Activated T-cell treated with anti-CD3 and anti-CD28 coated beads, Interleukin-2, amount 50 U/mL, for 72 hours (primary cell): Measurements from ENCODE around the gene TMEM161A. TPM values are rescaled to one million over a fixed set of nuclear protein-coding genes. Genes with fewer than 3 reads are reported as not detected.
"Not testable (repeated sequence)": the region's sequence is repeated elsewhere in the genome, so short reads cannot be mapped to it uniquely, and the experiment has no call there.

Source experiments
- ATAC-seq, 2 donors: fragments of 150-1000 bp; cut with Tn5 transposase; replicated peaks in 1 of 2; 2 replicates each; pipeline ENCODE4 v1.10.0; 2021; ENCODE audit warnings: moderate library complexity in 2 of 2, mild to moderate bottlenecking in 1 of 2
- DNase-seq, 2 donors: peaks; one replicate each; pipeline ENCODE4 v3.0.0; 2021 to 2022; ENCODE audit warnings: mixed read lengths in 1 of 2
- H3K27ac Mint-ChIP-seq: one replicate; pipeline ENCODE4 v1.8.0; 2022; ENCODE audit warnings: mild to moderate bottlenecking, moderate library complexity, mixed read lengths
- H3K27me3 Mint-ChIP-seq: one replicate; pipeline ENCODE4 v1.8.0; 2022; ENCODE audit warnings: low read depth, mixed read lengths
- H3K36me3 Mint-ChIP-seq, 2 donors: one replicate each; pipeline ENCODE4 v1.8.0; 2022; ENCODE audit warnings: mixed read lengths in 2 of 2, mild to moderate bottlenecking in 1 of 2; ENCODE audit not compliant: insufficient read depth in 2 of 2
- H3K4me1 Mint-ChIP-seq: one replicate; pipeline ENCODE4 v1.8.0; 2022; ENCODE audit warnings: low read depth, mixed read lengths
- H3K4me3 Mint-ChIP-seq, 2 donors: one replicate each; pipeline ENCODE4 v1.8.0; 2022; ENCODE audit warnings: mild to moderate bottlenecking in 2 of 2, mixed read lengths in 2 of 2, moderate library complexity in 2 of 2
- H3K9me3 Mint-ChIP-seq, 2 donors: one replicate each; pipeline ENCODE4 v1.8.0; 2022; ENCODE audit warnings: mixed read lengths in 2 of 2
- total RNA-seq, 2 donors: library from RNA; stranded (reverse); gene quantifications; one replicate each; pipeline ENCODE4 v1.2.3, GENCODE V29; 2022

Gene TMEM161A
- 10 to 100 TPM; 16.1 to 17.6 TPM for total RNA-seq

- Mint-ChIP-seq H3K4me1 (peaks cover 24% of the 10 kb centered on the region), H3K4me3 (peak within 1 kb of the TSS; percentile 83 to 87), H3K9me3 (no peaks in the 10 kb centered on the region), H3K27me3 (no peaks in the 10 kb centered on the region), H3K27ac (peak within 1 kb of the TSS; percentile 63), H3K36me3 (peaks cover 2 to 9% of the 10 kb centered on the region in 2 donors)
- DNase-seq (peak; percentile 96 to 98), ATAC-seq (peak; percentile 100)
Observed at GRCh38 chr19:19138109-19138981, at the start of gene TMEM161A. Gene TMEM161A (minus strand): TSS chr19:19138478. CDS start chr19:19138428, 50 bp downstream.

GRCh38 chr19:19186742-19187141, 48.5 kb upstream of the TMEM161A start:
- H3K4me3 Mint-ChIP-seq, result no peak overlapping the region
- peaks cover 9 to 19% of the 10 kb centered on the region in 2 donors for H3K36me3 Mint-ChIP-seq
- H3K9me3 Mint-ChIP-seq, result peaks cover 4 to 8% of the 10 kb centered on the region in 2 donors
- H3K4me1 Mint-ChIP-seq, result peaks cover 40% of the 10 kb centered on the region
- no peak for ATAC-seq
- no peak overlapping the region for H3K27ac Mint-ChIP-seq
- DNase-seq, result no peak
- no peaks in the 10 kb centered on the region for H3K27me3 Mint-ChIP-seq

- no peak overlapping the region for H3K27ac Mint-ChIP-seq
- no peaks in the 10 kb centered on the region for H3K27me3 Mint-ChIP-seq
- peak; percentile 64 to 78 for ATAC-seq
- peaks cover 34% of the 10 kb centered on the region for H3K4me1 Mint-ChIP-seq
- H3K36me3 Mint-ChIP-seq, result peaks cover 9 to 20% of the 10 kb centered on the region in 2 donors
- peaks cover 4 to 8% of the 10 kb centered on the region in 2 donors for H3K9me3 Mint-ChIP-seq
- no peak overlapping the region for H3K4me3 Mint-ChIP-seq
- peak; percentile 48 to 65 for DNase-seq
Observed at GRCh38 chr19:19185853-19186740, 47.8 kb upstream of the TMEM161A start.

GRCh38 chr19:19181488-19181998, 43.3 kb upstream of the TMEM161A start:
- Mint-ChIP-seq H3K4me1 (peaks cover 7% of the 10 kb centered on the region), H3K27me3 (no peaks in the 10 kb centered on the region), H3K9me3 (peaks cover 1 to 4% of the 10 kb centered on the region in 2 donors), H3K4me3 (no peak overlapping the region), H3K36me3 (peaks cover 6 to 25% of the 10 kb centered on the region in 2 donors), H3K27ac (no peak overlapping the region)
- no peak for DNase-seq
- ATAC-seq, result no peak

- H3K4me1 Mint-ChIP-seq, result peaks cover 6% of the 10 kb centered on the region
- H3K4me3 Mint-ChIP-seq, result no peak overlapping the region
- H3K36me3 Mint-ChIP-seq, result peaks cover 1 to 19% of the 10 kb centered on the region in 2 donors
- H3K9me3 Mint-ChIP-seq, result no peaks in the 10 kb centered on the region
- no peak overlapping the region for H3K27ac Mint-ChIP-seq
- no peaks in the 10 kb centered on the region for H3K27me3 Mint-ChIP-seq
- ATAC-seq (no peak), DNase-seq (no peak)
Observed at GRCh38 chr19:19179548-19180441, 41.5 kb upstream of the TMEM161A start.

- no peak for ATAC-seq
- H3K9me3 Mint-ChIP-seq, result no peaks in the 10 kb centered on the region
- H3K27ac Mint-ChIP-seq, result no peak overlapping the region
- no peak overlapping the region for H3K4me3 Mint-ChIP-seq
- DNase-seq, result no peak
- peaks cover 0 to 15% of the 10 kb centered on the region in 2 donors for H3K36me3 Mint-ChIP-seq
- H3K4me1 Mint-ChIP-seq, result peaks cover 6% of the 10 kb centered on the region
- no peaks in the 10 kb centered on the region for H3K27me3 Mint-ChIP-seq
Observed at GRCh38 chr19:19176950-19177349, 38.7 kb upstream of the TMEM161A start.

GRCh38 chr19:19173243-19173642, 35.0 kb upstream of the TMEM161A start:
- H3K9me3 Mint-ChIP-seq, ATAC-seq, H3K4me3 Mint-ChIP-seq, H3K36me3 Mint-ChIP-seq, H3K27me3 Mint-ChIP-seq, DNase-seq, H3K27ac Mint-ChIP-seq: not testable (repeated sequence)
- peaks cover 19% of the 10 kb centered on the region for H3K4me1 Mint-ChIP-seq

GRCh38 chr19:19171821-19172532, 33.7 kb upstream of the TMEM161A start:
- no peak for DNase-seq
- Mint-ChIP-seq H3K4me3 (no peak overlapping the region), H3K4me1 (peaks cover 19% of the 10 kb centered on the region), H3K9me3 (no peaks in the 10 kb centered on the region), H3K36me3 (no peaks in the 10 kb centered on the region), H3K27me3 (no peaks in the 10 kb centered on the region), H3K27ac (no peak overlapping the region)
- no peak for ATAC-seq

GRCh38 chr19:19170873-19171672, 32.8 kb upstream of the TMEM161A start:
- peak overlapping the region in 1 of 2 donors; percentile 64 for H3K4me3 Mint-ChIP-seq
- H3K4me1 Mint-ChIP-seq, result peaks cover 17% of the 10 kb centered on the region
- DNase-seq (no peak), ATAC-seq (no peak)
- H3K9me3 Mint-ChIP-seq, result no peaks in the 10 kb centered on the region
- no peaks in the 10 kb centered on the region for H3K36me3 Mint-ChIP-seq
- H3K27me3 Mint-ChIP-seq, result no peaks in the 10 kb centered on the region
- H3K27ac Mint-ChIP-seq, result no peak overlapping the region

- no peak within 1 kb of the TSS for H3K27ac Mint-ChIP-seq
- peak within 1 kb of the TSS; percentile 57 to 64 for H3K4me3 Mint-ChIP-seq
- peaks cover 13% of the 10 kb centered on the region for H3K4me1 Mint-ChIP-seq
- no peaks in the 10 kb centered on the region for H3K27me3 Mint-ChIP-seq
- DNase-seq (peak; percentile 83 to 86), ATAC-seq (peak; percentile 95 to 97)
- no peaks in the 10 kb centered on the region for H3K9me3 Mint-ChIP-seq
- H3K36me3 Mint-ChIP-seq, result no peaks in the 10 kb centered on the region
Observed at GRCh38 chr19:19170053-19170872, 32.0 kb upstream of the TMEM161A start, which contains the start of gene MEF2B. Gene MEF2B (minus strand): TSS chr19:19170263. CDS start chr19:19150735, 19,528 bp downstream.
